IMR-90 (cell line): ENCODE results near the gene RAD51B. TPM values are rescaled to one million over a fixed set of nuclear protein-coding genes. Genes with fewer than 3 reads are reported as not detected.

ENCODE experiments used
- ATAC-seq: fragments of 200-7000 bp; cut with Tn5 transposase; 2 replicates; pipeline ENCODE4 v1.9.1; 2020; ENCODE audit warnings: low read depth, mild to moderate bottlenecking, moderate library complexity
- BruUV-seq: library from RNA; stranded (reverse); fragments of 400-500 nt; replicated peaks from 2 replicates; lab custom pipeline; 2021; lab: Mats Ljungman, UMichigan
- CTCF ChIA-PET: fragments of 300-600 bp; formaldehyde crosslinking; extraction: SDS; loops from one replicate; lab custom pipeline; 2021; ENCODE audit warnings: antibody characterized with exemption; lab: Yijun Ruan, JAX
- POLR2A ChIA-PET: fragments of 300-600 bp; sonication (Branson Sonifier 250); formaldehyde crosslinking; loops from one replicate; lab custom pipeline; 2022; ENCODE audit warnings: antibody characterized with exemption; ENCODE audit not compliant: unreplicated experiment; lab: Charles Lee
- DNase-seq: peaks from one replicate; pipeline ENCODE4 v3.0.0; 2013
- H2AFZ ChIP-seq: replicated peaks from 2 replicates; pipeline ENCODE3; 2013; ENCODE audit warnings: low read length, mild to moderate bottlenecking; ENCODE audit not compliant: poor library complexity
- H2AK5ac ChIP-seq: 2 replicates; pipeline ENCODE4 v1.6.1; 2013; ENCODE audit warnings: low read depth, low read length, inconsistent platforms
- H2AK9ac ChIP-seq: replicated peaks from 2 replicates; pipeline ENCODE3; 2013; ENCODE audit warnings: mild to moderate bottlenecking, low read depth, low read length, moderate library complexity; ENCODE audit not compliant: poor library complexity
- H2BK120ac ChIP-seq: 2 replicates; pipeline ENCODE4 v1.6.1; 2013; ENCODE audit warnings: low read depth, low read length, inconsistent platforms
- H2BK15ac ChIP-seq: 3 replicates; pipeline ENCODE4 v1.6.1; 2013; ENCODE audit warnings: low read depth, low read length, inconsistent platforms
- H2BK20ac ChIP-seq: 2 replicates; pipeline ENCODE4 v1.6.1; 2013; ENCODE audit warnings: low read depth, mild to moderate bottlenecking, inconsistent platforms, low read length, moderate library complexity
- H2BK5ac ChIP-seq: 2 replicates; pipeline ENCODE4 v1.6.1; 2013; ENCODE audit warnings: mild to moderate bottlenecking, low read depth, low read length, inconsistent platforms; ENCODE audit not compliant: poor library complexity, severe bottlenecking
- H3K14ac ChIP-seq: replicated peaks from 2 replicates; pipeline ENCODE4 v1.6.1; 2013; ENCODE audit warnings: low read depth, low read length, inconsistent platforms
- H3K18ac ChIP-seq: 2 replicates; pipeline ENCODE4 v1.6.1; 2013; ENCODE audit warnings: low read depth, low read length, control low read depth
- H3K23ac ChIP-seq: 2 replicates; pipeline ENCODE4 v1.6.1; 2013; ENCODE audit warnings: low read depth, low read length, inconsistent platforms
- H3K27ac ChIP-seq: 2 replicates; pipeline ENCODE4 v1.5.1; 2013; ENCODE audit warnings: mild to moderate bottlenecking, control low read depth, low read length; ENCODE audit not compliant: insufficient read depth
- H3K27me3 ChIP-seq: 2 replicates; pipeline ENCODE4 v1.6.1; 2013; ENCODE audit warnings: low read length; ENCODE audit not compliant: control insufficient read depth, insufficient read depth
- H3K36me3 ChIP-seq: 2 replicates; pipeline ENCODE4 v1.6.1; 2013; ENCODE audit warnings: low read length, mixed read lengths; ENCODE audit not compliant: control insufficient read depth, insufficient read depth
- H3K4ac ChIP-seq: 2 replicates; pipeline ENCODE4 v1.6.1; 2013; ENCODE audit warnings: low read depth, low read length, inconsistent platforms
- H3K4me1 ChIP-seq: 2 replicates; pipeline ENCODE4 v1.6.1; 2013; ENCODE audit warnings: low read length, mixed read lengths; ENCODE audit not compliant: control insufficient read depth, insufficient read depth
- H3K4me2 ChIP-seq: 2 replicates; pipeline ENCODE4 v1.6.1; 2013; ENCODE audit warnings: low read depth, mild to moderate bottlenecking, control low read depth, low read length, moderate library complexity
- H3K4me3 ChIP-seq: 2 replicates; pipeline ENCODE4 v1.5.1; 2013; ENCODE audit warnings: low read depth, mild to moderate bottlenecking, control low read depth, low read length, moderate library complexity; ENCODE audit not compliant: insufficient read depth
- H3K56ac ChIP-seq: 2 replicates; pipeline ENCODE4 v1.6.1; 2013; ENCODE audit warnings: low read length, inconsistent platforms; ENCODE audit not compliant: insufficient read depth; ENCODE audit errors: extremely low read depth
- H3K79me1 ChIP-seq, 2 experiments: 2 replicates each; pipeline ENCODE4 v1.6.1; 2013; ENCODE audit warnings: low read length in 2 of 2, inconsistent platforms in 1 of 2, low read depth in 1 of 2
- H3K9ac ChIP-seq: 2 replicates; pipeline ENCODE4 v1.6.1; 2013; ENCODE audit warnings: low read depth, low read length, control low read depth
- H3K9me1 ChIP-seq: 2 replicates; pipeline ENCODE4 v1.6.1; 2013; ENCODE audit warnings: low read length, inconsistent platforms; ENCODE audit not compliant: insufficient read depth
- H3K9me3 ChIP-seq: 2 replicates; pipeline ENCODE4 v1.6.1; 2013; ENCODE audit warnings: low read length; ENCODE audit not compliant: control insufficient read depth, insufficient read depth
- H4K20me1 ChIP-seq: 2 replicates; pipeline ENCODE4 v1.6.1; 2013; ENCODE audit warnings: low read length, inconsistent platforms; ENCODE audit not compliant: insufficient read depth
- H4K5ac ChIP-seq: 2 replicates; pipeline ENCODE4 v1.6.1; 2013; ENCODE audit warnings: mild to moderate bottlenecking, low read depth, low read length, control low read depth
- H4K8ac ChIP-seq, 2 experiments: 2 replicates each; pipeline ENCODE4 v1.6.1; 2013; ENCODE audit warnings: low read depth in 2 of 2, low read length in 2 of 2, control low read depth in 1 of 2, inconsistent platforms in 1 of 2
- H4K91ac ChIP-seq: 2 replicates; pipeline ENCODE4 v1.6.1; 2013; ENCODE audit warnings: low read depth, low read length, inconsistent platforms; ENCODE audit not compliant: insufficient read depth
- MAFK ChIP-seq: IDR thresholded peaks from 2 replicates; pipeline ENCODE4 v1.6.1; 2012; ENCODE audit warnings: low read depth, low read length, improper control_type of control experiment
- WGBS, 2 experiments: methylation state at CpG; one replicate each; pipeline versions ENCODE4 v1.1.5 to v1.1.7; 2013; ENCODE audit warnings: missing lambda C conversion rate in 2 of 2; ENCODE audit not compliant: insufficient read length in 1 of 2; ENCODE audit errors: extremely low coverage in 2 of 2; 5-methylcytosine and 5-hydroxymethylcytosine counted together
- dilution Hi-C: fragments of 300-500 bp; cut with HindIII; formaldehyde crosslinking; loops from one replicate; pipeline ENCODE4 v1.14.3; 2018; ENCODE audit warnings: low sequenced_read_pairs; ENCODE audit not compliant: unreplicated experiment
- in situ Hi-C: fragments of 300-500 bp; cut with MboI; formaldehyde crosslinking; loops from 3 replicates; pipeline ENCODE4 v1.14.3; 2019; ENCODE audit warnings: low sequenced_read_pairs, inconsistent platforms, mixed read lengths
- intact Hi-C: fragments of 100-400 bp; cut with micrococcal nuclease; formaldehyde crosslinking; loops from 2 replicates; pipeline ENCODE4 v1.10.0; 2022
- polyA plus RNA-seq, 3 experiments: library from polyadenylated mRNA; depleted of rRNA; stranded (reverse); fragments of >200 nt; gene quantifications; 2 replicates each; pipeline ENCODE4 v1.2.3, GENCODE V29; 2012; ENCODE audit warnings: low replicate concordance in 1 of 3
- total RNA-seq: library from RNA; depleted of rRNA; stranded (reverse); fragments of >200 nt; gene quantifications from 2 replicates; pipeline ENCODE4 v1.2.3, GENCODE V29; 2012
- TF ChIP-seq, protein P1 (sequence below): conservative IDR thresholded peaks from 2 replicates; pipeline ENCODE4 v1.5.1; 2012; ENCODE audit warnings: mild to moderate bottlenecking, low read depth, low read length, improper control_type of control experiment

Gene RAD51B
- total and polyA plus RNA-seq, 2 of the 4 experiments (the other 2 are of a cell fraction) = 5.1 to 18.8 TPM

DNA sequence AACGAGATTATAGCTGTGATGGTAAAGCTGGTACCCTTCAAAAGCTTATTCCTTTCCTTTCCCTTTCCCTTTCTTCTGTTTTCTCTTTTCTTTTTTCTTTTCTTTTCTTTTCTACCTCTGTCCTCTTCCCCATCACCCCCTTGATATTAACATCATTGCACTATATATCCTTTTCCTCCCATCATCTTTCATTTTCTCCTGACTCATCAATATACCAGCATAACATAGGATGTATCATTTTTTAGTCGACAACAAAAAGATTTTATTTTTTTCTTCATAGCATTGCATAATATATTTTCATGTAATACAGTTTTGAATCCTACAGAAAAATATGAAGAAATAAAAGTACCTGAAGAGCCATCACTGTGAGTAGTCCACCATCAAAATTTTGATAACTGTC is 230.6 kb downstream of the RAD51B start:
- Histone ChIP-seq H3K9me3 (no peaks in the 10 kb centered on the region), H3K79me1 (no peaks in the 10 kb centered on the region), H3K4ac (no peak overlapping the region), H3K4me2 (no peak overlapping the region), H2AK5ac (no peak overlapping the region), H3K18ac (no peak overlapping the region), H3K27ac (no peak overlapping the region), H3K9ac (no peak overlapping the region), H3K56ac (no peak overlapping the region), H4K5ac (no peak overlapping the region), H2BK20ac (no peak overlapping the region), H2AK9ac (no peak overlapping the region), H2BK5ac (no peak overlapping the region), H3K27me3 (no peaks in the 10 kb centered on the region), H4K20me1 (no peaks in the 10 kb centered on the region), H2BK15ac (no peak overlapping the region), H3K4me1 (no peaks in the 10 kb centered on the region), H3K14ac (no peak overlapping the region), H2BK120ac (no peak overlapping the region), H3K4me3 (no peak overlapping the region), H3K36me3 (no peaks in the 10 kb centered on the region), H4K91ac (no peak overlapping the region), H3K23ac (no peak overlapping the region), H2AFZ (no peak overlapping the region), H3K9me1 (no peaks in the 10 kb centered on the region), H4K8ac (no peak overlapping the region)
- ChIA-PET CTCF (no interaction called here), POLR2A (no interaction called here)
- no peak for ATAC-seq
- intact Hi-C loops (no loop called here), in situ Hi-C loops (no loop called here), dilution Hi-C loops (no loop called here)
- 80% methylated on average over 1 of the region's 2 CpGs; no CpG with 5 or more reads in 1 of the 2 experiments for WGBS, 2 experiments
- BruUV-seq = no TSS peak
- TF ChIP-seq MAFK = peak; percentile 86
- TF ChIP-seq, protein P1, sequence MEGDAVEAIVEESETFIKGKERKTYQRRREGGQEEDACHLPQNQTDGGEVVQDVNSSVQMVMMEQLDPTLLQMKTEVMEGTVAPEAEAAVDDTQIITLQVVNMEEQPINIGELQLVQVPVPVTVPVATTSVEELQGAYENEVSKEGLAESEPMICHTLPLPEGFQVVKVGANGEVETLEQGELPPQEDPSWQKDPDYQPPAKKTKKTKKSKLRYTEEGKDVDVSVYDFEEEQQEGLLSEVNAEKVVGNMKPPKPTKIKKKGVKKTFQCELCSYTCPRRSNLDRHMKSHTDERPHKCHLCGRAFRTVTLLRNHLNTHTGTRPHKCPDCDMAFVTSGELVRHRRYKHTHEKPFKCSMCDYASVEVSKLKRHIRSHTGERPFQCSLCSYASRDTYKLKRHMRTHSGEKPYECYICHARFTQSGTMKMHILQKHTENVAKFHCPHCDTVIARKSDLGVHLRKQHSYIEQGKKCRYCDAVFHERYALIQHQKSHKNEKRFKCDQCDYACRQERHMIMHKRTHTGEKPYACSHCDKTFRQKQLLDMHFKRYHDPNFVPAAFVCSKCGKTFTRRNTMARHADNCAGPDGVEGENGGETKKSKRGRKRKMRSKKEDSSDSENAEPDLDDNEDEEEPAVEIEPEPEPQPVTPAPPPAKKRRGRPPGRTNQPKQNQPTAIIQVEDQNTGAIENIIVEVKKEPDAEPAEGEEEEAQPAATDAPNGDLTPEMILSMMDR = no peak
- DNase-seq = no peak
